Astrocyte (in vitro differentiated cells and primary cell): ENCODE data around the gene ARL15. TPM values are rescaled to one million over a fixed set of nuclear protein-coding genes. Genes with fewer than 3 reads are reported as not detected.
A peak's percentile ranks its signal among the peaks of the same experiment; 100 is the strongest.

Experiments used
- DNase-seq: peaks from one replicate; pipeline ENCODE4 v3.0.0-alpha.2; 2010; ENCODE audit warnings: low read depth
- FAIRE-seq: peaks from 2 replicates; lab custom pipeline; 2011; peaks lifted over from hg19 to GRCh38; lab: Jason Lieb, UNC
- H2AFZ ChIP-seq: 2 replicates; pipeline ENCODE4 v1.6.0; 2012; ENCODE audit warnings: low read depth, low read length, inconsistent platforms
- H3K27ac ChIP-seq: 2 replicates; pipeline ENCODE4 v1.5.1; 2011; ENCODE audit warnings: low read depth, low read length, inconsistent platforms
- H3K27me3 ChIP-seq: 2 replicates; pipeline ENCODE4 v1.6.0; 2011; ENCODE audit warnings: low read length, inconsistent platforms; ENCODE audit not compliant: insufficient read depth
- H3K36me3 ChIP-seq: 2 replicates; pipeline ENCODE4 v1.5.1; 2011; ENCODE audit warnings: low read length, inconsistent platforms; ENCODE audit not compliant: insufficient read depth
- H3K4me1 ChIP-seq: 2 replicates; pipeline ENCODE4 v1.5.1; 2011; ENCODE audit warnings: low read length, inconsistent platforms; ENCODE audit not compliant: insufficient read depth
- H3K4me2 ChIP-seq: 2 replicates; pipeline ENCODE4 v1.6.0; 2012; ENCODE audit warnings: low read length, inconsistent platforms
- H3K4me3 ChIP-seq: 2 replicates; pipeline ENCODE4 v1.5.1; 2011; ENCODE audit warnings: low read depth, mild to moderate bottlenecking, low read length, inconsistent platforms; ENCODE audit not compliant: insufficient read depth
- H3K79me2 ChIP-seq: 2 replicates; pipeline ENCODE4 v1.6.0; 2012; ENCODE audit warnings: mild to moderate bottlenecking, low read length, inconsistent platforms; ENCODE audit not compliant: insufficient read depth
- H3K9ac ChIP-seq: 2 replicates; pipeline ENCODE4 v1.6.0; 2012; ENCODE audit warnings: mild to moderate bottlenecking, low read length, inconsistent platforms
- H3K9me3 ChIP-seq: 2 replicates; pipeline ENCODE4 v1.5.1; 2012; ENCODE audit warnings: low read depth, mild to moderate bottlenecking, low read length, inconsistent platforms; ENCODE audit not compliant: insufficient read depth
- H4K20me1 ChIP-seq: 2 replicates; pipeline ENCODE4 v1.6.0; 2012; ENCODE audit warnings: low read length, inconsistent platforms; ENCODE audit not compliant: insufficient read depth
- H3K27ac Mint-ChIP-seq: one replicate; pipeline ENCODE4 v1.8.0; 2021; ENCODE audit warnings: mild to moderate bottlenecking, mixed read lengths; ENCODE audit not compliant: unreplicated experiment
- H3K27me3 Mint-ChIP-seq: one replicate; pipeline ENCODE4 v1.8.0; 2021; ENCODE audit warnings: low read depth, mixed read lengths; ENCODE audit not compliant: unreplicated experiment
- H3K36me3 Mint-ChIP-seq: one replicate; pipeline ENCODE4 v1.8.0; 2021; ENCODE audit warnings: low read depth, mixed read lengths; ENCODE audit not compliant: unreplicated experiment
- H3K4me1 Mint-ChIP-seq: one replicate; pipeline ENCODE4 v1.8.0; 2021; ENCODE audit warnings: low read depth, mixed read lengths; ENCODE audit not compliant: unreplicated experiment
- H3K4me3 Mint-ChIP-seq: one replicate; pipeline ENCODE4 v1.8.0; 2021; ENCODE audit warnings: mild to moderate bottlenecking, moderate library complexity, mixed read lengths; ENCODE audit not compliant: unreplicated experiment
- H3K9me3 Mint-ChIP-seq: one replicate; pipeline ENCODE4 v1.8.0; 2021; ENCODE audit warnings: mild to moderate bottlenecking, mixed read lengths; ENCODE audit not compliant: unreplicated experiment
- CTCF ChIP-seq: IDR thresholded peaks from 2 replicates; pipeline ENCODE4 v1.5.1; 2011; ENCODE audit warnings: low read depth, mild to moderate bottlenecking, inconsistent platforms, low read length, moderate library complexity; ENCODE audit not compliant: insufficient read depth
- EZH2 ChIP-seq: IDR thresholded peaks from 2 replicates; pipeline ENCODE4 v1.6.1; 2012; ENCODE audit warnings: mild to moderate bottlenecking, low read length, inconsistent platforms; ENCODE audit not compliant: insufficient read depth
- total RNA-seq: library from RNA; stranded (reverse); gene quantifications from 2 replicates; pipeline ENCODE4 v1.2.1, GENCODE V29; 2021

The ARL15 gene
- total RNA-seq, 1 donor from 2014 or later = 29.1 TPM

- no peak for DNase-seq
- H3K4me3 Mint-ChIP-seq = no peak overlapping the region
- Histone ChIP-seq H3K79me2 (no peaks in the 10 kb centered on the region), H3K27me3 (no peaks in the 10 kb centered on the region), H3K9me3 (no peaks in the 10 kb centered on the region), H3K4me2 (no peak overlapping the region), H4K20me1 (peaks cover 11% of the 10 kb centered on the region), H3K4me3 (no peak overlapping the region), H3K4me1 (no peaks in the 10 kb centered on the region), H2AFZ (no peak overlapping the region), H3K9ac (no peak overlapping the region), H3K36me3 (no peaks in the 10 kb centered on the region), H3K27ac (no peak overlapping the region)
- H3K36me3 Mint-ChIP-seq = peaks cover 3% of the 10 kb centered on the region
- no peak for FAIRE-seq
- peaks cover 2% of the 10 kb centered on the region for H3K9me3 Mint-ChIP-seq
- no peak overlapping the region for H3K27ac Mint-ChIP-seq
- TF ChIP-seq EZH2 (no peak), CTCF (no peak)
- H3K4me1 Mint-ChIP-seq = peaks cover 18% of the 10 kb centered on the region
- no peaks in the 10 kb centered on the region for H3K27me3 Mint-ChIP-seq
Observed at GRCh38 chr5:54278979-54279717, 31.2 kb downstream of the ARL15 start.

- TF ChIP-seq CTCF (no peak), EZH2 (no peak)
- Mint-ChIP-seq H3K9me3 (no peaks in the 10 kb centered on the region), H3K4me3 (no peak overlapping the region), H3K36me3 (peaks cover 3% of the 10 kb centered on the region), H3K4me1 (peaks cover 20% of the 10 kb centered on the region), H3K27ac (no peak overlapping the region), H3K27me3 (no peaks in the 10 kb centered on the region)
- Histone ChIP-seq H3K4me3 (no peak overlapping the region), H3K4me2 (no peak overlapping the region), H3K36me3 (no peaks in the 10 kb centered on the region), H3K79me2 (no peaks in the 10 kb centered on the region), H3K9ac (no peak overlapping the region), H3K27ac (no peak overlapping the region), H4K20me1 (peaks cover 17% of the 10 kb centered on the region), H3K4me1 (no peaks in the 10 kb centered on the region), H3K27me3 (no peaks in the 10 kb centered on the region), H3K9me3 (no peaks in the 10 kb centered on the region), H2AFZ (no peak overlapping the region)
- FAIRE-seq (peak; percentile 45), DNase-seq (no peak)
Observed at GRCh38 chr5:54278036-54278830, 32.1 kb downstream of the ARL15 start.
